Ovary (tissue), 9 donors: Measurements from ENCODE around the gene POLA1. TPM values are rescaled to one million over a fixed set of nuclear protein-coding genes. Genes with fewer than 3 reads are reported as not detected.

Source experiments
- DNase-seq, 5 donors: peaks; one replicate each; pipeline ENCODE4 v3.0.0-alpha.2; 2019 to 2020
- H3K27ac ChIP-seq, 2 donors: fragments of 200-600 bp; one replicate each; pipeline versions ENCODE4 v1.5.1 to v1.8.0; 2019 to 2022
- H3K27me3 ChIP-seq: fragments of 200-600 bp; one replicate; pipeline ENCODE4 v1.8.0; 2022
- H3K36me3 ChIP-seq: fragments of 200-600 bp; sonication (generic); one replicate; pipeline ENCODE4 v1.5.1; 2019
- H3K4me1 ChIP-seq: one replicate; pipeline ENCODE4 v1.8.1; 2013; ENCODE audit warnings: mild to moderate bottlenecking, moderate library complexity; ENCODE audit not compliant: insufficient read depth
- H3K4me3 ChIP-seq: fragments of 200-600 bp; sonication (generic); one replicate; pipeline ENCODE4 v1.5.1; 2017
- H3K9me3 ChIP-seq, 2 donors: fragments of 200-600 bp in 1 of 2; sonication (generic) in 1 of 2; one replicate each; pipeline versions ENCODE4 v1.5.1 to v1.8.1; 2013 to 2019; ENCODE audit warnings: mild to moderate bottlenecking in 1 of 2, moderate library complexity in 1 of 2
- EP300 ChIP-seq: sonication (generic); formaldehyde crosslinking; IDR thresholded peaks from one replicate; pipeline ENCODE4 v1.6.1; 2017; ENCODE audit warnings: antibody characterized with exemption
- POLR2A ChIP-seq: fragments of 450-650 bp; IDR thresholded peaks from one replicate; pipeline ENCODE4 v1.6.1; 2017; ENCODE audit warnings: antibody characterized with exemption, mild to moderate bottlenecking, moderate library complexity
- WGBS, 3 donors: extraction: QIAGEN DNeasy Blood & Tissue Kit in 1 of 3; methylation state at CpG; one replicate each; pipeline versions ENCODE4 v1.1.5 to v1.1.7; 2013 to 2017; 5-methylcytosine and 5-hydroxymethylcytosine counted together
- intact Hi-C, 4 donors: fragments of 100-400 bp; cut with DNase I; formaldehyde crosslinking; loops; one replicate each; pipeline versions ENCODE4 v1.11.0 to v1.15.1; 2022 to 2023
- polyA plus RNA-seq, 2 donors: library from polyadenylated mRNA; stranded (reverse); fragments of 200-250 nt in 1 of 2; fragments of 350-450 nt in 1 of 2; fragmentation: Illumina TruSeq in 1 of 2; extraction: RNeasy Lipid Tissue Mini Kit (QIAGEN cat#74804) in 1 of 2; gene quantifications; one replicate each; pipeline ENCODE4 v1.2.3, GENCODE V29; 2013 to 2014
- total RNA-seq, 7 donors: library from RNA; depleted of rRNA in 2 of 7; stranded (reverse); fragments of >200 nt in 2 of 7; fragmentation: NEBNext Ultra II Directional in 3 of 7; extraction: Animal tissue kit (Norgen Biotek cat#: 25700) in 3 of 7; gene quantifications; one replicate each; pipeline versions ENCODE4 v1.1.0 to v1.2.4, GENCODE V29; 2016 to 2023
- TF ChIP-seq, protein P1 (sequence below), 3 donors: fragments of 450-650 bp in 2 of 3; fragments of 200-600 bp in 1 of 3; IDR thresholded peaks; one replicate each; pipeline versions ENCODE4 v1.5.1 to v1.8.0; 2016 to 2022; ENCODE audit warnings: antibody characterized with exemption in 3 of 3, mild to moderate bottlenecking in 1 of 3
- donor health status: DM: no; HTN: no; CAD: no; lungs with moderate emphysema.
- donor health status: DM: no; HTN: no; CAD: no.
- donor health status: Bipolar disorder and iron deficiency.
- donor health status: DM: yes; HTN: yes; CAD: no.
- donor health status: DM: no; HTN: no; CAD: no.
- donor health status: DM: yes; HTN: yes; CAD: no.

POLA1 gene
- total and polyA plus RNA-seq, 9 donors = 5.9 to 20.2 (median 14.1) TPM

DNA sequence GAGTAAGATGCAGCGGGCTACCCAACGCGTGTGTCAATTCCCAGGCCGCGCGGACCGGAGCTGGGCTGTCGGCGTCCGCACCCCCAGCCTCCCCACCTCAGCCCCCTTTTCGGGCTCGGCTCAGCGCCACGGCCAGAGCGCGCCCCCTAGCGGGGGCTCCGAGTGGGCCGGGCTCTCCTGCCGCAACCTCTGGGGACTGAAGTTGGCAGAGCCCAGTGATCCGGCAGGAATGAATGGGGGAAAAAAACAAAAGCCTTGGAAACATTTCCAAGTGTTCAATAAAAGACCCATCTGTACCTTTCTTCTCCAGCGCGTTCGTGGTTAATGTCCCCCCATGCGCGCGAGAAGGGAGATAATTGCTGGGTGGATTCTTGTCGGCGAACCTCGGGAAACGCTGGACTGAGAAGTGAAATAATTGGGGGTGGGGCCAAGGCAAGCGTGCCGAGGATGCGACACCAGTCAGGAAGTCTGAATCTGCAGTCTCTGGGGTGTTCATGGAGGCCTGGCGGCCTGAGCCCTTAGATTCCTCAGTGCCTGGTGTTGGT, 327.3 kb downstream of the POLA1 start:
- Histone ChIP-seq H3K27me3 (no peaks in the 10 kb centered on the region), H3K4me1 (no peaks in the 10 kb centered on the region), H3K36me3 (no peaks in the 10 kb centered on the region), H3K4me3 (peak overlapping the region; percentile 22), H3K27ac (no peak overlapping the region), H3K9me3 (no peaks in the 10 kb centered on the region)
- peak; percentile 50 to 76 (median 66) for DNase-seq
- 15 to 21% (median 19%) methylated on average over 32 to 35 of the region's 35 CpGs for WGBS, 3 donors
- TF ChIP-seq POLR2A (no peak), EP300 (no peak)
- TF ChIP-seq, protein P1, sequence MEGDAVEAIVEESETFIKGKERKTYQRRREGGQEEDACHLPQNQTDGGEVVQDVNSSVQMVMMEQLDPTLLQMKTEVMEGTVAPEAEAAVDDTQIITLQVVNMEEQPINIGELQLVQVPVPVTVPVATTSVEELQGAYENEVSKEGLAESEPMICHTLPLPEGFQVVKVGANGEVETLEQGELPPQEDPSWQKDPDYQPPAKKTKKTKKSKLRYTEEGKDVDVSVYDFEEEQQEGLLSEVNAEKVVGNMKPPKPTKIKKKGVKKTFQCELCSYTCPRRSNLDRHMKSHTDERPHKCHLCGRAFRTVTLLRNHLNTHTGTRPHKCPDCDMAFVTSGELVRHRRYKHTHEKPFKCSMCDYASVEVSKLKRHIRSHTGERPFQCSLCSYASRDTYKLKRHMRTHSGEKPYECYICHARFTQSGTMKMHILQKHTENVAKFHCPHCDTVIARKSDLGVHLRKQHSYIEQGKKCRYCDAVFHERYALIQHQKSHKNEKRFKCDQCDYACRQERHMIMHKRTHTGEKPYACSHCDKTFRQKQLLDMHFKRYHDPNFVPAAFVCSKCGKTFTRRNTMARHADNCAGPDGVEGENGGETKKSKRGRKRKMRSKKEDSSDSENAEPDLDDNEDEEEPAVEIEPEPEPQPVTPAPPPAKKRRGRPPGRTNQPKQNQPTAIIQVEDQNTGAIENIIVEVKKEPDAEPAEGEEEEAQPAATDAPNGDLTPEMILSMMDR (IDR thresholded peaks at IDR 0.05) = peak; percentile 34 to 65 (median 52)
- intact Hi-C loops = loop anchor here in 1 of 4 donors (5.0 kb wide), 1 partner anchor 121 kb away; no protein-coding TSS in a partner anchor

DNA sequence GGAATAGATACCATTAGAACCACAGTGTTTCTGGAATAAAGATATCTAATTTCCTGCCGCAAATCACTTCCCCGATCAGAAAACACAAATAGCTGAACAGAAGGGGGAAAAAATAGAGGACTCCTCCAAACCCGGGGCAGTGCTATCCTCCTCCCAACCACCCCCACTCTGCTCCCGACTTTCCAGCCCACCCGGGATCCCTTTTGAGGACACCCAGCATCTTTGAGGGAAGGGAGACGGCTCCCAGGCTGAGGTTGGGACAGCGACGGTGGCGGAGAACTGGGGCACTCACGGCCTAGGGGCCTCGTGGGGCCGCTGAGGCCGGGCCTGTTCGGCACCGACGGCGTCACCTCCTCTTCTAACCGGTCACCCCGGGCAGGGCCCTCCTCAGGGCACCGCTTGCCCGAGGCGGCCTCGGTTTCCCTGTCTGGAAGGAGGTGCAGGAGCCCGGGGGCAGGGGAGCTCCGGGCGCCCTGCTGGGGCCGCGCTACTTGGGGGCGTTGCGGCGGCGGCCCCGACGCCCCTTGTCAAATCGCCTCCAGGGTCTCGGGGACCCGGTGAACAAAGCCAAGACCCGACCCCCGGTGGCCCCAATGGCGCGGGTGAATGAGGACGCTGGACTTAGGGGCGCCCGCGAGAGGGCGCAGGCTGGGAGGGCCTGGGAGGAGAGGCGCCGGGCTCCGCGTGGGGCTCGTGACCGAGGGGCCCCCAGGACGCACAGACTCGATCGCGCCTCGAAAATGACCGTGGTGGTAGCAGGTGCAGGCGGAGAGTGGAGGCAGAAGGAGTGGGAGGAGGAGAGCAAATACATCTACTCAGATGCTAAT, 329.0 kb downstream of the POLA1 start:
- Histone ChIP-seq H3K27ac (no peak overlapping the region), H3K27me3 (no peaks in the 10 kb centered on the region), H3K36me3 (no peaks in the 10 kb centered on the region), H3K9me3 (no peaks in the 10 kb centered on the region), H3K4me3 (no peak overlapping the region), H3K4me1 (no peaks in the 10 kb centered on the region)
- no peak for TF ChIP-seq EP300
- TF ChIP-seq POLR2A = no peak
- TF ChIP-seq, protein P1 (IDR thresholded peaks at IDR 0.05) = no peak
- WGBS, 3 donors = 43 to 47% (median 43%) methylated on average over 55 to 59 of the region's 59 CpGs
- intact Hi-C loops = loop anchor here in 1 of 4 donors (5.0 kb wide), 1 partner anchor 120 kb away; no protein-coding TSS in a partner anchor
- no peak for DNase-seq

DNA sequence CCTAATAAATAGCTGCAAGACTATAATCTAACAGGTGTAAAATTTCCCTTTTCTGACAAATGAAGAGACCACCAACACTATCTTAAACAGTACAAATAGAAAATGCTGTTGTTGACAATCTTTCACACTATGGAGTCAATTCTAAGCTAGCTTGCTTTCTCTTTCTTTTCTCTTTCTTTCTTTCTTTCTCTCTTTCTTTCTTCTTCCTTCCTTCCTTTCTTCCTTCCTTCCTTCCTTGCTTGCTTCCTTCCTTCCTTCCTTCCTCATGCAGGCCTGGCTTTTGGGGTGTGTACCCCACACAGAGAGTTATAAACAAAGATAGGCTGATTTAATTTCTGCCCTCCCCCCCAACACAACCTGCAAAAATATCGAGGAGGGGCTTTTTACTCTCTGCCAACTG, 330.2 kb downstream of the POLA1 start:
- intact Hi-C loops = loop anchor here in 1 of 4 donors (5.0 kb wide), 1 partner anchor 118 kb away; no protein-coding TSS in a partner anchor
- no peaks in the 10 kb centered on the region for H3K4me1 ChIP-seq
- 31 to 50% (median 36%) methylated on average over 1 of the region's 1 CpG for WGBS, 3 donors
- no peak for TF ChIP-seq EP300
- no peak for TF ChIP-seq POLR2A
- TF ChIP-seq, protein P1 (IDR thresholded peaks at IDR 0.05) = no peak
- no peaks in the 10 kb centered on the region for H3K36me3 ChIP-seq
- H3K4me3 ChIP-seq = no peak overlapping the region
- H3K27me3 ChIP-seq = no peaks in the 10 kb centered on the region
- H3K27ac ChIP-seq = no peak overlapping the region
- DNase-seq = no peak
- H3K9me3 ChIP-seq = no peaks in the 10 kb centered on the region

DNA sequence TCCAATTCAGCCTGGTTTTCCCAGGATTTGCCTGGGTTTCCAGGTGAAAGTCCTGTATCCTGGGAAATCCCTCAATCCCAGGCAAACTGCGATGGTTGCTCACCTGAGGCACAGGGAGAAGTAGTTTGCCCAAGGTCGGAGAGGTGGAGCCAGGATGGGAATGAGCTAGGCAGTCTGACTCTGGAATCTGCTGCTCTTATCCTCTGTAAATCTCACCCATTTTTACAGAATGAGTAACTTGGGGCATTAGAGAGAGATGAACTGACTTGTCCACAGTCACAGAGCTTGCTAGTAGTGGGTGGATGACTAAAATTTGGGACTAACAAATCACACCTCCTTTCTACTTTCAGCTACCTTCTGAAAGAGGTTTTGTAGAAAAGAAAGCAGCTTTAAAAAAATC, 331.9 kb downstream of the POLA1 start:
- H3K4me3 ChIP-seq = no peak overlapping the region
- no peaks in the 10 kb centered on the region for H3K9me3 ChIP-seq
- no peaks in the 10 kb centered on the region for H3K36me3 ChIP-seq
- intact Hi-C loops = no loop called here
- TF ChIP-seq EP300 (no peak), POLR2A (no peak)
- TF ChIP-seq, protein P1 (IDR thresholded peaks at IDR 0.05) = no peak
- H3K27ac ChIP-seq = no peak overlapping the region
- H3K27me3 ChIP-seq = no peaks in the 10 kb centered on the region
- DNase-seq = no peak
- H3K4me1 ChIP-seq = no peaks in the 10 kb centered on the region
- 81 to 90% (median 83%) methylated on average over 2 of the region's 2 CpGs for WGBS, 3 donors
